Right ventricle myocardium inferior (tissue), 1 donor: ENCODE results near the gene KCNK15. TPM values are rescaled to one million over a fixed set of nuclear protein-coding genes. Genes with fewer than 3 reads are reported as not detected.
"Not testable (repeated sequence)": the region's sequence is repeated elsewhere in the genome, so short reads cannot be mapped to it uniquely, and the experiment has no call there.

ENCODE experiments used
- ATAC-seq: fragments of 200-7000 bp; cut with Tn5 transposase; one replicate; pipeline ENCODE4 v1.9.1; 2020; ENCODE audit warnings: mild to moderate bottlenecking, moderate library complexity
- DNase-seq: peaks from one replicate; pipeline ENCODE4 v3.0.0; 2021; ENCODE audit errors: missing footprints
- intact Hi-C: fragments of 100-400 bp; cut with DNase I; formaldehyde crosslinking; loops from one replicate; pipeline ENCODE4 v1.11.0; 2022
- long read RNA-seq: library from polyadenylated mRNA; unstranded; transcript quantifications from one replicate; pipeline ENCODE4 v2.0.0, GENCODE V29; 2021
- total RNA-seq: library from RNA; stranded (reverse); fragmentation: NEBNext Ultra II Directional; extraction: Animal tissue kit (Norgen Biotek cat#: 25700); gene quantifications from one replicate; pipeline ENCODE4 v1.2.1, GENCODE V29; 2021
- donor health status: DM: no; HTN: yes; CAD: no; lungs with severe emphysema.

KCNK15 gene
- 0.32 TPM for total RNA-seq
- long read RNA-seq, result 0 reads

DNA sequence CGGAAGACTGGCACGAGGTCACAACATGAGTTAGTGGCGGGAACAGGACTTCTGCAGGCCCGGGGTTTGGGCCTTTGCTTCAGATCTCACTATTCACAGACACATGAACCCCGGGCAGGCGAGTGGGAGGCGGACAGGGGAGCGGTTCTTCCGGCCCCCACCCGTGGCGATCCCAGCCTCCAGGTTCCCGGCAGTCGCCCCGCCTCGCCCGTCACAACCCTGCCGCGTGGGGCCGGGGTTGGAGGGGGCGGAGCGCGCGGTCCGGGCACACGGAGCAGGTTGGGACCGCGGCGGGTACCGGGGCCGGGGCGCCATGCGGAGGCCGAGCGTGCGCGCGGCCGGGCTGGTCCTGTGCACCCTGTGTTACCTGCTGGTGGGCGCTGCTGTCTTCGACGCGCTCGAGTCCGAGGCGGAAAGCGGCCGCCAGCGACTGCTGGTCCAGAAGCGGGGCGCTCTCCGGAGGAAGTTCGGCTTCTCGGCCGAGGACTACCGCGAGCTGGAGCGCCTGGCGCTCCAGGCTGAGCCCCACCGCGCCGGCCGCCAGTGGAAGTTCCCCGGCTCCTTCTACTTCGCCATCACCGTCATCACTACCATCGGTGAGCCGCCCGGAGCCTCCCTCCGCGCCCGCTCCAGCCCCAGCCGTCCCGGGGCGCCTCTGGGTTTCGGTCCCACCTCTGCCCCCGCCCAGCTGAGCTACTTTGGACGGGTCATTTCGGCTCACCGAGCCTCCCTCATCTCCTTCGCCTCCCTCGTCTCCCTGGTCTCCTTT, at the start of gene KCNK15:
Gene KCNK15, plus strand, starts transcription at position 268 of the 769 bp plus-strand sequence. Its CDS starts 46 bp downstream, at position 314.
- ATAC-seq (peak; percentile 68), DNase-seq (no peak)
- intact Hi-C loops, result no loop called here

DNA sequence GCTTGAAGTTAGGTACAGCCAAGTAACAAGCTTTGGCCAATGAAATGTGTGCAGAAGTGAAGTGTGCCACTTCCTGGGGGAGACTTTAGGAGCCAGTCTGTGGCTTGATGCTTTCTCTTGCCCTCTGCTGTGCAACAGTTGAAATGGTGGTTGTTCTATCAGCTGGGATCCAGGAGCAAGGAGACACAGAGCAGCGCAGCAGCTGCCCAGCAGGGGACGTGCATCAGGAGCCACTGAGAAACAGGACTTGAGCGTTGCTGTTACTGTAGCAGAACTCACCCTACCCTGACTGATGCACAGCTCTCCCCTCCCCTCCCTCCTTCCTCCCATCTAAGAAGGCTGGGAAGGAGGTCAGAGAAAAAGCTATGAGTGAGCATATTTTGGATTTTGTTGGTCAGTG, 49.4 kb upstream of the KCNK15 start:
- intact Hi-C loops, result no loop called here
- DNase-seq (no peak), ATAC-seq (no peak)

DNA sequence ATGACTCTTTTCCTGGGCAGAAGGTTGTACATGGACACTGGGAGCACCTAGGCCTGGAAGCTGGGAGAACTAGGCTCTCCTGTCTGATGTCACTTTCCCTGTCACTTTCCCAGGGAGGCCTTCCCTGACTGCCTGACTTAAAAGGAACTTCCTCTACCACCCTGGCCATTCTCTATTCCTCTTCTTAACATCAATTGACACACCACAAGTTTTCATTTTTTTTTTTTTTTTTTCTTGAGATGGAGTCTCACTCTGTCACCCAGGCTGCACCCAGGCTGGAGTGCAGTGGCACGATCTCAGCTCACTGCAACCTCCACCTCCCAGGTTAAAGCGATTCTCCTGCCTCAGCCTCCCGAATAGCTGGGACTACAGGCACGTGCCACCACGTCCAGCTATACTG, 48.6 kb upstream of the KCNK15 start:
- DNase-seq, ATAC-seq, intact Hi-C loops: not testable (repeated sequence)

DNA sequence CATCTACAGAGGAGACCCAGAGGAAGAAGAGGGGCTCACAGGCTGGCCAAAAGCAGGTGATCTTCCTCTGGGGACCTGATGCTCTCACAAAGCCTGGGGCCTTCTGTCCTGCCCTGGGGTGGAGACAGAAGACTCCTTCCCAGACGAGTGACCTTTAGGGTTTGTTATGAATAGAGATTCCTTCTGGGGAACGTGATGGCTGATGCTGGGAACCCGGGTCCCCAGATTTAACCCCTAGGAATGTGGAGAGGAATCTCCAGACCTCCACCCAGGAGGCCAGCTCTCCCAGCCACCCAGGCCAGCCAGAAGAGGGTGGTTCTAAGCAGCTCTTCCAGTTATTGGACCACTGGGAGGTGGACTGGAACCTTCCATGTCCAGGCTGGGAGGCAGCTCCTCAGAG, 47.3 kb upstream of the KCNK15 start:
- ATAC-seq (no peak), DNase-seq (no peak)
- intact Hi-C loops, result no loop called here

DNA sequence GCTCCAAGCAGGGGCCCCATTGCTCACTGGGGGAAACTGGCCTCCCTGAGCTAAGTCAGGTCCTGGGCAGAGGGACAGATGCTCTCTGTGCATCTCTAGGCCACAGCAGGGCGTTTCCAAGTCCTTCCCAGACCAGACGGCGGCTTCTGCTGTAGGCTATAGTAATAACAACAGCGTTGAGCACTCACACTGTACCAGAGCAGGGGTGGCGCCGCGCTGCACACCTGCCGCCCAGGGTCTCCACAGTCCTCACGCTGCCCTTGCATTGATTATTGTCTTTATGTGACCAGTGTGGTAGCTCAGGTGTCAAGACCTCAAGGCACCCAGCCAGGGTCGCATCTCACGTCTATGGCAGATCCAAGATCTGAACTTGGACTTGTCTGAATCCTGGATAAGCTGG, 45.4 kb upstream of the KCNK15 start:
- intact Hi-C loops, result no loop called here
- DNase-seq (no peak), ATAC-seq (no peak)

DNA sequence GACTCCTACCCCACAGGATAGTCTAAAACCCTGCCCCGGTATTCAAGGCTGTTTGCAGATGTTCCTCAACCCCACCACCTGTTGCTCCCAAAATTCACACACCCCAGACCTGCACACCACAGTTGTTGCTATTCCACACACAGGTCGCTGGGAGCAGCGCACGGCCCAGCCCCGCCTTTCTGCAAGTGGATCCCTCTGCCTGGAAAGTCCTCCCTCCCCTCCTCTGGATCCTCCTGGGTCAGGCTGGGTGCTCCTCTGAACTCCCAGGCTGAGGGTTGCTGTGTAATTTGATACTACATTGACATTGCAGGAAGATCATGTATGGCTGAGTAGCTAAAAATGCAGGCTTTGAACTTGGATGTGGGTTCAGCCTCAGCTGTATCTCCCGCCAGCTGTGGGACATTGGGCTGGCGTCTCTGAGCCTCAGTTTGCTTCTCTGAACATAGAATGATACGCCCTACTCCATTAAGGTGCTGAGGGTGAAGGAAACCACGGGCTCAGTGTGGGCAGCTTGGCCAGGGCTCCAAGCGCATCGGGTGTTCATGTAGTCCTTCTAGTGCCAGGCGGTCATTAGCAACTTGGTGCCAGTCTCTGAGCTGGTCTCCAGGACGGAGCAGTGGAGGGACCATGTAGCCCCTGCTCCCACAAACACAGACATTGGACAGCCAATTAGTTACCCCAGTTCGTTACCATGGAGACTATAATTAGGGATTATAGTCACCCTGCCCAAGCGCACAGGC, 44.4 kb upstream of the KCNK15 start:
- intact Hi-C loops, result no loop called here
- no peak for ATAC-seq
- DNase-seq, result no peak

DNA sequence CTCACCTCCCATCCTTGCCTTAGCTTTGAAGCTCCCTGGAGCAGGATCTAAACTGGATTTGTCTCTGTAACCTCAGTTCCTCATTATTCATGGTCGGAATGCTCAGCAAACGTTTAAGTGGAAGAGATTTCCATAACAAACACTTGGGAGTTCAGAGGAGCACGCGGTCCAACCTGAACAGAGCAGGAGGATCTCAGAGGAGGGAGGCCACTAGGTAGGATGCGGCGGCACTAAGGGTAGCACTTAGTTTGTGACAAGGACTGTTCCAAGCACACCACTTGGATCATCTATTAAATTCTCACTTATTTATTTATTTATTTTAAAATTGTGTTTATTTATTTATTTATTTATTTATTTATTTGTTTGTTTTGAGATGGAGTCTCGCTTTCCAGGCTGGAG, 43.8 kb upstream of the KCNK15 start:
- no peak for DNase-seq
- intact Hi-C loops, result no loop called here
- ATAC-seq, result no peak

DNA sequence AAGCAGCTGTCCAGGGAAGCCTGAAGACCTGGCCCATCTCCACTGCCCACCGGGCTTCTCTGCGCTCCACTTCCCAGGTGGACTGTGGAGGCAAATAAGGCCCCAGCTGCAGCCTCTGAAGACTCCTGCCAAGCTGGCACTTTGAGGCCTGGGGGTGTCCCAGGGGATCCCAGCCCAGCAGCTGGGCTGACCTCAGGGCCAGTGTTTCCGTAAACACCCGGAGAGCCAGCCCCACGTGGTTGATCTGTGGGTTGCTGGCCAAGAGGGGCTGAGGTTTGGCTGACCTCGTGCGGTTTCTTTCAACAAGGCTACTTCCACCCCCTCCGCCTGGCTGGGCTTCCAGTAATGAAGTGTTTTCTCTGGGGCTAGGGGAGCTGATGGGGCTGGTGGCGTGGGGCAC, 42.9 kb upstream of the KCNK15 start:
- intact Hi-C loops, result no loop called here
- ATAC-seq (peak; percentile 89), DNase-seq (peak; percentile 92)

DNA sequence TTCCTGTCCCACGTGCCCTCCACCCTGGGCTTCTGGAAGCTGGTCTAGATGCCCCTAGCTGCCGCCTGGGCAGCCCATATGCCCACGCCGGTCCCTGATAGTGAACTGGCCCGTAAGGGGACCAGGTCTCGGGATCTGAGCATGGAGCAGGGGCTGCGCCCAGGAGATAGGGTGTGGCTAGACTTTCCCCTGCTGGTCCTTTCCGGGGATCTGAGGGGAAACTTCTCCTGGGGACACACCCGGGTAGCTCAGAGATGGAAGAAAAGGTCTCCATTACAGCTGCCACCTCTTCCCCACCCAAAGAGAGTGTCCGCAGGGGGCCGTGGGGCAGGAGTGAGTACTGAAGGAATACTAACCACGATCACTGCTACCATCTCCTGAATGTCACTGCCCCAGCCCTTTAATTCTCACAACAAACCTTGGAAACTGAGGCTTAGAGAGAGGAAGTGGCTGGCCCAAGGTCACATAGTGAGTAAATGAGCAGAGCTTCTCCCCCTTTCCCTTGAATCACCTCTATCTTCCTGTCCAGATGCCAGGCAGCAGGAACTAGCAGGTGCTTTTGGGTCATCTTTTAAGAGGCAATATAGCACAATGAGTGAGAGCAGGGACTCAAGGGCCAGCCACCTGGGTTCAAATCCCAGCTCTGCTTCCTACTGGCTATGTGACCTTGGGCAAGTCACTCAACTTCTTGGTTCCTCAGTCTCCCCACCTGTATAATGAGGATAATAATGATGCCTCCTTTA, 42.3 kb upstream of the KCNK15 start:
- intact Hi-C loops, result no loop called here

DNA sequence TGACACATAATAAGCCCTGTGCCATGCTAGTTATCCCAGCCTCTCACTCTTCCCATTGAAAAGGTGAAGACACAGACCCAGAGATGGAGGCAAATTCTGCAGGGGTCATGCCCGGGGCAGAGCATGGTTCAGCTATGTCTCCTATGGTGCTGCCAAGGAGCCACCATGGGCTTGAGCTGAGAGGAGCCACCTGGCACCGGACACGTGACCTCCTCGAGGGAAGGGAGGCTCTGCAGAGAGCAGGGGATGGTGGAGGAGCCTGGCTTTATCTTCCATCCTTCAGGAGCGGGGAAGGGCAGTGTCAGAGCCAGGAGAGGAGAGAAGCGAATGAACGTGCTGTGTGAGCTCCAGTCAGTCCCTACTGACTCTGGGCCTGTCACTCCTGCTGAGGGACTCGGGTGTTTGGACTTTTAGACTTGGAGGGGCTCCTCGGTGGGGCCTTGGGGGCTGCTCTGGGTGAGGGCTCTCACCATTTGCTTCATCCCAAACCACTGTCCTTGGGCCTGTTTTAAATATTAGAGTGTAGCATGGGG, 41.6 kb upstream of the KCNK15 start:
- no peak for ATAC-seq
- no peak for DNase-seq
- intact Hi-C loops, result no loop called here

More for the DNA sequence above, 42.3 kb upstream of the KCNK15 start:
- peak; percentile 32 for ATAC-seq
- no peak for DNase-seq

DNA sequence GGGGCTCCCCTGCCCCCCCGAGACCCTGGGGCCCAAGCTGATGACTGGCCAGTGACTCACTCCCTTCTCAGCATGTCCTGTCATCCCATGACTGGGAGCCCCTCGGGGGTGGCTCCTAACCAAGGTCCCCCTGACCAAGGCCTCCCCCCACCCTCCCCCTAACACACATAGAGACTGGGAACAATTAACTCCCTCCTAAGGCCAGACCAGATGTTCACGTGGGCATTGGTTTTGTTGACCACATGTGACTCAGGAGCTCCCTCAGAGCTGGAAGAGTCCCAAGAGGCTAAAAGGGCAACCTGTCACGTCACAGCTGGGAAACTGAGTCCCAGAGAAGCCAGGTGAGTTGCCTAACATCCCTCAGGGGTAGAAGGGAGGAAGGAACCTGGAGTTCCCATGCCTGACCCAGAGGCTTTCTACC, 41.1 kb upstream of the KCNK15 start:
- no peak for ATAC-seq
- no peak for DNase-seq
- intact Hi-C loops, result no loop called here

DNA sequence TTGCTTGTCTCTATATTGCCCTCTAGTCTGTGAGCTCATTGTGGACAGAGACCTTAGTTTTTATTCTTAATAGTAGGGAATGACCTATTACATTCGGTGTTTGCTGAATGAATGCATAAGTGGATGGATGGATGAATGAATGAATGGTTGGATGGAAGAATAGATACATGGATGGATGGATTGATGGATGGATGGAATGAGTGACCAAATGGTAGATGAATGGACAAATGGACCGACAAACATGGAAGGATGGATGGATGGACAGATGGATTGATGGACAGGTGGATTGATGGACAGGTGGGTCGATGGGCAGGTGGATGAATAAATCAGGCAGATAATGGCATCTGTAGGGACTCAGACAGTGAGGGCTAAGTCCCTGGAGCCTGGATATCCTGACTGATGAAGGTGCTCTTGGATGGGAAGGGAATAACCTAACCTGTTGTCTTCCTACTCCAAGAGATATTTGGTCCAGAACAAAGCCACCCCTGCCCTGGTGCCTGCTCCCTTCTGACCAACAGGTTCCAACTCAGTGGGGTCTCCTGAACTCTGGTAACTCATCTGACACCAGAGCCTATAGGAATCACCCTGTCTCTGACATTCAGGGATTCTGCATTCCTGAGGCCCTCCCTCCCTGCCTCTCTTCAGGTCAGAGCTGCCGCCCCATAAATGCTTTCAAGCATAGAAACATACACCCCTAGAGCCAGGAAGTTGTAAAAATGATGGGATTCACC, 40.1 kb upstream of the KCNK15 start:
- no peak for DNase-seq
- ATAC-seq, result no peak
- intact Hi-C loops, result no loop called here

DNA sequence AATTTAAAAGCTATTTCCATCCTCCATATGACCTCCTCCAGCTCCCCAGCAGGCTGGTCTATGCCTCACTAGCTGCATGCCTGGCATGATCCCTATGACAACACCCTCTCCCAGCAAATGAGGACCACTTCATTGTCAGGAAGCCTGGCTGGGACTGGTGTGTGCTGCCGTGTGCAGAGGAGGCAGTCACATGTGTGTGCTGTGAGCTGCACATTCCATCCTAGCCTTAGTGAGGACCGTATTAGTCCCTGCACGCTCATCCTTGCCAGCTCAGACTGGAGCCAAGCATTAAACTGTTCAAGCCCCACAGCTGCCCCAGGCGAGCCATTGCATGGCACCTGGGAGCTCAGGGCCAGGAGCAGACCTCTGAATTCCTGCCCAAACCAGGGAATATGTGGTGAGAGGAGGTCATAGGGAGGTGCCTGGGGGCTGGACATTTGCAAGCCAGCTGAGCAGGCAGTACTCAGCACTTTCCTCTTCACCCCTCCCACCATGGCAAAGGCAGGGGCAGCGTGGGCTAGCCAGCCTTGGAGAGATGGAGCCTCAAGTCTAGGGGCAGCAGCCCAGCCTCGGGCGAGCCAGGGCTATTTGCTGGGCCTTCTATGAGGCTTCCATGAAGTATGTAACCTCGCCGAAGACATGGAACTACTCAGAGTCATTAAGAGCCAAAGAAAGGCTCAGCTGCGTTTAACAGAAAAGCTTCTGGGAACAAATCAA, 39.2 kb upstream of the KCNK15 start:
- ATAC-seq, result peak; percentile 69
- peak; percentile 72 for DNase-seq

DNA sequence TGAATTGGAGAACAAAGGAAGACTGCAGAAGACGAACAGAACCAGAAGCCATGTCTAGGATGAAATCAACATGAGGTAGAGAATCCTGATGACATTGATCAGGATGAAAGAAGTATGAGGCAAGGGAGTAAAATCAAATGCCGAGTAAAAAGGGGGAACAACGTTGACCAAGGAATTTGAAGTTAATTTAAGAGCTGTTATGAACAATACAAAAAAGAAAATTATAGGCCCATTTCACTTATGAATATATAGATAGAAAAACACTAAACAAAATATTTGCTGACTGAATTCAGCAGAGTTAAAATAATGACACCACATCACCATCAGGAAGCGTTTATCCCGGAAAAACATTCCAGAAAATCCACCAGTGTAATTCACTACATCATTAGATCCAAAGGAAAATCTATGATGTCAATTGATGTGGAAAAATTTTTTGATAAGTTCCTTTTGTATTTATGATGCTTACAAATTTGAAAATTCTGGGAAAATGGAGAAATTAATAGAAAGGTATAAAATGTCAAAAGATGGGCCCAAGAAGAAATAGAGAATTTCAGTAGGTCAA, 38.6 kb upstream of the KCNK15 start:
- DNase-seq (no peak), ATAC-seq (no peak)
- intact Hi-C loops, result no loop called here

More for the DNA sequence above, 39.2 kb upstream of the KCNK15 start:
- intact Hi-C loops, result no loop called here

DNA sequence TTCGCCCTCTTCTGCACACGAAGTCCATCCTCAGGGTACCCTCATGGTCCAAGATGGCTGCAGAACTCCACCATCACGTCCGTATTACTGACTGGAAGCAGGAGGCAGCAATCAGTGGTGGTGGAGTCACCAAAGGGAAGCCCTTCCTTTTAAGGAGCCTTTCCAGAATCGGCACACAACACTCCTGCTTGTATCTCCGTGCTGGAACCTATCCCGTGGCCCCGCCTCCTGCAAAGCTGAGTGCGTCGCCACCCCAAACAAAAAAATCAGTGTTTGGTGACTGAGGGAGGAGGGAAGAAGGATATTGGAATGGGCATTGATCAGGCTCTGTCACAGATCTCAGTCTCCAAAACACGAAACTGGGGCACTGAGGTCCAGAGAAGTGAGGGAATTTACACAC, 36.3 kb upstream of the KCNK15 start:
- intact Hi-C loops, result no loop called here

DNA sequence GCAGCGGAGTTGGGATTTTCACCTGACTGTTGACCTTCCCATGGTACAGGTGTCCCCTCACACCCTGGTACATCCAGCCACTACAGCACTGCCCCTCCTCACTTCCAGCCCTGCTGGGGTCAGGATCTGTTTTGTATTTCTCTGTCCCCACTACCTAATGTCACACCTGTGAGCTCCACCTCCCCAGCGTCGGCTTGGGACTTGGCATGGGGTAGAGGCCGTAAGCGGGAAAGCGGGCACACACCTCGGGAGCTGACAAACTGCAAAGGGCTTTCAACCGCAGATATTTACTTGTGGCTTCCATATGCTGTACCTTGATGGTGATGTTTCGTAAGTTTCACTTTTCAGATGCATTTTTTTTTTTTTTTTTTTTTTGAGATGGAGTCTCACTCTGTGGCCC, 35.9 kb upstream of the KCNK15 start:
- DNase-seq (no peak), ATAC-seq (no peak)
- intact Hi-C loops, result no loop called here

More for the DNA sequence above, 36.3 kb upstream of the KCNK15 start:
- DNase-seq (no peak), ATAC-seq (no peak)

DNA sequence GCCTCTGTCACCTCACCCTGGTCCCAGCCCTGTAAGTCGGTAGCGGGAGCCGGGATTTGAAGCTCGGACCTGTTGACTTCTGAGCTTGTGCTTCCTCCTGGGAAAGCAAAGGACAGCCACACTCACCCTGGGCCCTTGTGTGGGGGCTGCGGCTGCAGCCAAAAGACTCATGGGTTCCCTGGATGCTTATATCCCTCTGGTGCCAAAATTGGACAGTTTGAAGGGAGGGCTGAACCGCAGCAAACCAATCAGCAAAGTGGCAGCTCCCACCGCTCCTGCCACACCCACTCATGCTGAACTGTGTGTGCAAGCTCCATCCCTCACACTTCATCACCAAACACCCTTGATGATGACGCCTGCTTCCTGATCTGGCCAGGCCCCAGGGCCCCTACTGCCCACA, 34.4 kb upstream of the KCNK15 start:
- DNase-seq (no peak), ATAC-seq (peak; percentile 66)
- intact Hi-C loops, result no loop called here
